ENCODE data around the gene NUB1. TPM values are rescaled to one million over a fixed set of nuclear protein-coding genes. Genes with fewer than 3 reads are reported as not detected.

NUB1 gene
- total RNA-seq, 6 donors from 2014 or later, result 37.0 to 80.0 (median 50.0) TPM

DNA sequence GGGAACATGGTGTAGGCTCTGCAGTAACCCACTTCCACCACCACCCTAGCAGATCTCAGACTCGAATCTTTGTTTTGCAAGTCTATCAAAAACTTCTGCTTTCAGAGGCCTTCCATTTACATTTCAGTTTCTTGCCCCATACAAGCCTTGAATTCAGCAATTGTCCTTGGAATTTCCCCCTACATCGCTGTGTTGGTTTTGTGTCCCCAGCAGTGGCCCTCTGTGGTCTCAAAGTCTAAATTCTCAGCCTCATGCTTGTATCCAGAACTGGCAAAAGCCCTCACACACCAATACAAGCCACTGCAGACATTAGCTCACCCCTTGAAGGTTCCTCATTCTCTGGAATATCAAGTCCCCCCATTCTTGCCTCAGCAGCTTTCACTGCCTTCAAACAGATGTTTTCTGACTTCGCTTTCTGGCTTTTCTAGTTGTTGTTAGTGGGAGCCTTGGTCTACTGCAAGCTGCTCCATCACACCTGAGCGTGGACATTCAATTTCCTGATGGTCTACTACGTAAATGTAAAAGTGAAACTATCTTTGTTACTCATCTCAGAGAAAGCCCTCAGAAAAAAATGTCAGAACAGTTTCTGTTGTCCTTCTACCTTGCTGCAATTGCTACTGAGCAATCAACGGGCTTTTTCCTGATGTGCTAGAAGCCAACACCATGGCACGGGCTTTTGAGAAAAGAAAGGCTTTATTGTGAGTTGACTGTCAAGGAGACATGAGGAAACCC is 1.8 kb upstream of the NUB1 start:
- DNase-seq (no peak), ATAC-seq (ENCODE audit: low FRiP score in 2 of 2) (no peak)
- Histone ChIP-seq H3K4me1 (peaks cover 15 to 19% (median 18%) of the 10 kb centered on the region in 4 donors), H3K27ac (peak overlapping the region; percentile 45 to 69 (median 62)), H3K27me3 (no peaks in the 10 kb centered on the region), H3K9me3 (no peaks in the 10 kb centered on the region), H3K4me3 (no peak overlapping the region), H3K36me3 (peaks cover 0 to 4% (median 0%) of the 10 kb centered on the region in 4 donors)
- WGBS, 2 donors, result 54 to 63% methylated on average over 7 of the region's 7 CpGs
- TF ChIP-seq POLR2A (IDR thresholded peaks at IDR 0.05) (no peak), CTCF (IDR thresholded peaks at IDR 0.05) (no peak), EP300 (IDR thresholded peaks at IDR 0.05) (no peak), POLR2AphosphoS5 (IDR thresholded peaks at IDR 0.05) (no peak)

DNA sequence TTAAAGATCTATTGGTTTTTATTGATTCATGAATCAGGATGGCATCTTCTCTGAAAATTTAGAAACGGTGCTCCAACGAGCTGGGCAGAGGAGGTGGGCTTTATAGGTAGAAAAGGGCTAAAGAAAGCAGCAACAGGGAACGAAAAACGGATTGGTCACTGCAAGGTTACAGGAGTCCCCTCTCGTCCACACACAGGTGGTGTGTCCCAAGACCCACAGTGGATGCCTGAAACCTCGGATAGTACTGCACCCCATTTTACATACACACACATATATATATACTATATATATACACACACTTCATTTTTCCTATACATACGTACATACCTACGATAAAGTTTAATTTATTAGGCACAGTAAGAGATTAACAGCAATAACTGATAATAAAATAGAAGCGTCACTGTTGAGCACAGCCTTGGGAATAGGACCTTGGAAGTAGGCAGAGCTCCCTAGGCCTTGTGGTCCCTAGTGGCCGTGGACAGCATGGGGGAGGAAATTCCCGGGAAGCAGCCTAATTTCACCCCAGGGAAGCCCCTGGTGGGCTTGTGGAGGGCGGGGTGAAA is 737 bp upstream of the NUB1 start:
- Histone ChIP-seq H3K4me3 (peak overlapping the region in 3 of 4 donors; percentile 78 to 96 (median 93)), H3K27me3 (no peaks in the 10 kb centered on the region), H3K27ac (peak overlapping the region; percentile 70 to 92 (median 87)), H3K4me1 (peaks cover 15 to 19% (median 18%) of the 10 kb centered on the region in 4 donors), H3K36me3 (peaks cover under 1 to 15% (median 5%) of the 10 kb centered on the region in 4 donors), H3K9me3 (no peaks in the 10 kb centered on the region)
- DNase-seq (no peak), ATAC-seq (ENCODE audit: low FRiP score in 2 of 2) (peak; percentile 1 to 28)
- TF ChIP-seq EP300 (IDR thresholded peaks at IDR 0.05) (no peak), CTCF (IDR thresholded peaks at IDR 0.05) (no peak), POLR2A (IDR thresholded peaks at IDR 0.05) (no peak), POLR2AphosphoS5 (IDR thresholded peaks at IDR 0.05) (no peak)
- WGBS, 2 donors, result 64 to 66% methylated on average over 12 of the region's 12 CpGs

GRCh38 chr7:151342102-151342646 is 562 bp downstream of the NUB1 start:
- TF ChIP-seq POLR2A (IDR thresholded peaks at IDR 0.05) (no peak), EP300 (IDR thresholded peaks at IDR 0.05) (no peak), POLR2AphosphoS5 (IDR thresholded peaks at IDR 0.05) (no peak), CTCF (IDR thresholded peaks at IDR 0.05) (no peak)
- DNase-seq (no peak), ATAC-seq (ENCODE audit: low FRiP score in 2 of 2) (no peak)
- no peaks in the 10 kb centered on the region for H3K27me3 ChIP-seq
- peak overlapping the region; percentile 70 to 92 (median 87) for H3K27ac ChIP-seq
- H3K36me3 ChIP-seq, result peaks cover 4 to 28% (median 15%) of the 10 kb centered on the region in 4 donors
- whole genome bisulfite sequencing, 2 donors, result 2 to 3% methylated on average over 11 of the region's 11 CpGs
- no peaks in the 10 kb centered on the region for H3K9me3 ChIP-seq
- peak overlapping the region; percentile 45 to 96 (median 86) for H3K4me3 ChIP-seq
- peaks cover 17 to 19% (median 18%) of the 10 kb centered on the region in 4 donors for H3K4me1 ChIP-seq

GRCh38 chr7:151342811-151343210 is 1.2 kb downstream of the NUB1 start:
- TF ChIP-seq POLR2A (IDR thresholded peaks at IDR 0.05) (no peak), EP300 (IDR thresholded peaks at IDR 0.05) (no peak), CTCF (IDR thresholded peaks at IDR 0.05) (no peak), POLR2AphosphoS5 (IDR thresholded peaks at IDR 0.05) (no peak)
- WGBS, 2 donors, result 65 to 66% methylated on average over 8 of the region's 8 CpGs
- DNase-seq (peak in 1 of 2 donors; percentile 46), ATAC-seq (ENCODE audit: low FRiP score in 2 of 2) (no peak)
- peak overlapping the region in 2 of 4 donors; percentile 88 to 92 for H3K27ac ChIP-seq
- H3K4me1 ChIP-seq, result peaks cover 17 to 19% (median 18%) of the 10 kb centered on the region in 4 donors
- no peaks in the 10 kb centered on the region for H3K9me3 ChIP-seq
- H3K36me3 ChIP-seq, result peaks cover 6 to 34% (median 19%) of the 10 kb centered on the region in 4 donors
- peak overlapping the region in 3 of 4 donors; percentile 78 to 96 (median 93) for H3K4me3 ChIP-seq
- no peaks in the 10 kb centered on the region for H3K27me3 ChIP-seq
